Smooth muscle cell (in vitro differentiated cells): ENCODE results near the gene CMPK1. TPM values are rescaled to one million over a fixed set of nuclear protein-coding genes. Genes with fewer than 3 reads are reported as not detected.
A peak's percentile ranks its signal among the peaks of the same experiment; 100 is the strongest.

ENCODE experiments used
- DNase-seq: peaks from one replicate; lab custom pipeline; 2025; ENCODE audit not compliant: unreplicated experiment; lab: John Stamatoyannopoulos, UW
- H2AFZ ChIP-seq: fragments of 200-600 bp; sonication (generic); 2 replicates; pipeline ENCODE4 v1.6.0; 2016; ENCODE audit warnings: antibody characterized with exemption, low read depth, mild to moderate bottlenecking
- H3F3A ChIP-seq: fragments of 200-600 bp; sonication (generic); 2 replicates; pipeline ENCODE4 v1.6.0; 2017; ENCODE audit warnings: antibody characterized with exemption, low read depth
- H3K27ac ChIP-seq: fragments of 200-600 bp; sonication (generic); 2 replicates; pipeline ENCODE4 v1.5.1; 2016; ENCODE audit warnings: low read depth, mild to moderate bottlenecking
- H3K27me3 ChIP-seq: fragments of 200-600 bp; sonication (generic); 2 replicates; pipeline ENCODE4 v1.6.1; 2016; ENCODE audit warnings: low read depth, mild to moderate bottlenecking
- H3K36me3 ChIP-seq: fragments of 200-600 bp; sonication (generic); 2 replicates; pipeline ENCODE4 v1.5.1; 2016; ENCODE audit warnings: low read depth
- H3K4me1 ChIP-seq: fragments of 200-600 bp; sonication (generic); 2 replicates; pipeline ENCODE4 v1.5.1; 2016; ENCODE audit warnings: low read depth
- H3K4me2 ChIP-seq: fragments of 200-600 bp; sonication (generic); 2 replicates; pipeline ENCODE4 v1.6.0; 2016; ENCODE audit warnings: mild to moderate bottlenecking
- H3K4me3 ChIP-seq: fragments of 200-600 bp; sonication (generic); 2 replicates; pipeline ENCODE4 v1.5.1; 2016; ENCODE audit warnings: mild to moderate bottlenecking
- H3K79me2 ChIP-seq: fragments of 200-600 bp; sonication (generic); 2 replicates; pipeline ENCODE4 v1.6.0; 2016; ENCODE audit warnings: low read depth, mild to moderate bottlenecking
- H3K9ac ChIP-seq: fragments of 200-600 bp; sonication (generic); 2 replicates; pipeline ENCODE4 v1.6.0; 2016; ENCODE audit warnings: low read depth
- H3K9me3 ChIP-seq: fragments of 200-600 bp; sonication (generic); replicated peaks from 2 replicates; pipeline ENCODE4 v1.5.1; 2016; ENCODE audit warnings: low read depth
- H4K20me1 ChIP-seq: fragments of 200-600 bp; sonication (generic); 2 replicates; pipeline ENCODE4 v1.6.0; 2016; ENCODE audit warnings: low read depth
- CTCF ChIP-seq: fragments of 200-600 bp; sonication (generic); IDR thresholded peaks from 2 replicates; pipeline ENCODE4 v1.5.1; 2017; ENCODE audit warnings: borderline replicate concordance, mild to moderate bottlenecking, antibody characterized with exemption; ENCODE audit not compliant: insufficient read depth, poor library complexity, severe bottlenecking
- WGBS: methylation state at CpG from one replicate; pipeline ENCODE4 v1.1.7; 2016; ENCODE audit warnings: low lambda C conversion rate; 5-methylcytosine and 5-hydroxymethylcytosine counted together
- polyA plus RNA-seq: library from polyadenylated mRNA; unstranded; fragments of >200 nt; fragmentation: Nextera tagmentation; extraction: Ambion mirVana; gene quantifications from 2 replicates; pipeline ENCODE4 v1.2.1, GENCODE V29; 2016
- total RNA-seq: library from RNA; depleted of rRNA; stranded (reverse); fragments of >200 nt; gene quantifications from 2 replicates; pipeline ENCODE4 v1.2.3, GENCODE V29; 2014

The CMPK1 gene
- total and polyA plus RNA-seq, 2 experiments from 2014 or later: 75.5 to 105 TPM

GRCh38 chr1:47416319-47417169, 83.0 kb downstream of the CMPK1 start:
- Histone ChIP-seq H3K9ac (no peak overlapping the region), H3K27ac (no peak overlapping the region), H3K9me3 (no peaks in the 10 kb centered on the region), H3K4me3 (peak overlapping the region; percentile 36), H3K4me1 (no peaks in the 10 kb centered on the region), H2AFZ (no peak overlapping the region), H3F3A (no peaks in the 10 kb centered on the region), H3K4me2 (peak overlapping the region; percentile 69), H4K20me1 (no peaks in the 10 kb centered on the region), H3K36me3 (no peaks in the 10 kb centered on the region), H3K27me3 (peaks cover 83% of the 10 kb centered on the region), H3K79me2 (no peaks in the 10 kb centered on the region)
- DNase-seq: no peak
- TF ChIP-seq CTCF: no peak
- WGBS: 2% methylated on average over 101 of the region's 134 CpGs

DNA sequence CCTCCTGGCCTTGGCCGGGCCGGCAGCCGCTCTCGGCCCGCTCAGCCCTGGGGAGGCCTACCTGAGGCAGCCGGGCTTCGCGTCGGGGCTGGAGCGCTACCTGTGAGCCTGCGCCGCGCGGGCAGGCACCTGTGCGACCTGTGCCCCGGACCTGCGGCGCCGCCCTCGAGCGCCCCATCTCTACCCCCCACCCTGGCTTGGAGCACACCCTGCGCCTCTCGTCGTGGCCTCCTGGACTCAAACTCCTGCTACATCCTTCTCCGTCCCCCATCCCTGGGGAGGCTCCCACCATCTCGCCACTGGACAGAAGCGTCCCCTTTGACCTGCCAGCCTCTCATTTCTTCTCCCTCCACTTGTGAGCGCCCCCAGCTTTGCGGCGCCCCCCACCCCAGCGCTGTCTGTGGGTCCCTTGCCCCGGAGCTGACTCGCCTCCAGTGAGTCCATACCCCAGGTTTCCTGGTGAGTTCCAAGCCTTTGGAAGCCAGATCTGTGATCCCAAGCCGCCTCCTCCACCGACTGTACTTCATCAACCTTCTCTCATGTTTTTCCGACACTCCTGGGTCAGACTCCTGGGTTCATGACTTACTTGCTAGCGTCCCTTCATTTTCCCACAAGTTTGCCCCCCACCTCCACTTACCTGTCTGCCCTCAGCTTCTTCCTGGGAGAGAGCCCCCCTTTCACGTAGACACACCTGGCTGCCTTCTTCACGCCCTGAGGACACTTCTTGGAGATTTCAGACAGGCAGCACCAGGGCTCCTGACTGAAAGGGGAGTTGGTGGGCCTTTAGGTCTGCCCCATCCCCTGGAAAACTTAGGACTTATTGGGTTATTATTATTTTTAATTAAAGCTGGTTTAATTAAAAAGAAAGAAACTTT, 83.8 kb downstream of the CMPK1 start:
- Histone ChIP-seq H3K9ac (no peak overlapping the region), H3K9me3 (no peaks in the 10 kb centered on the region), H3K27me3 (peaks cover 91% of the 10 kb centered on the region), H3K4me2 (no peak overlapping the region), H2AFZ (no peak overlapping the region), H3K4me3 (no peak overlapping the region), H3F3A (no peaks in the 10 kb centered on the region), H3K79me2 (no peaks in the 10 kb centered on the region), H3K36me3 (no peaks in the 10 kb centered on the region), H3K27ac (no peak overlapping the region), H3K4me1 (no peaks in the 10 kb centered on the region), H4K20me1 (no peaks in the 10 kb centered on the region)
- 20% methylated on average over 39 of the region's 39 CpGs for WGBS
- no peak for DNase-seq
- no peak for TF ChIP-seq CTCF

- 80% methylated on average over 2 of the region's 2 CpGs for WGBS
- Histone ChIP-seq H3K4me3 (no peak overlapping the region), H4K20me1 (no peaks in the 10 kb centered on the region), H2AFZ (no peak overlapping the region), H3K4me1 (no peaks in the 10 kb centered on the region), H3K27me3 (peaks cover 97% of the 10 kb centered on the region), H3K4me2 (no peak overlapping the region), H3K79me2 (no peaks in the 10 kb centered on the region), H3K9ac (no peak overlapping the region), H3K36me3 (no peaks in the 10 kb centered on the region), H3K27ac (no peak overlapping the region), H3K9me3 (no peaks in the 10 kb centered on the region), H3F3A (no peaks in the 10 kb centered on the region)
- no peak for TF ChIP-seq CTCF
- DNase-seq: no peak
Observed at GRCh38 chr1:47418122-47418521, 84.5 kb downstream of the CMPK1 start.
